Activated CD4-positive, alpha-beta T cell treated with anti-CD3 and anti-CD28 coated beads for 36 hours (primary cell): Measurements from ENCODE around the gene SPEN. TPM values are rescaled to one million over a fixed set of nuclear protein-coding genes. Genes with fewer than 3 reads are reported as not detected.
"Not testable (repeated sequence)": the region's sequence is repeated elsewhere in the genome, so short reads cannot be mapped to it uniquely, and the experiment has no call there.

Experiments used
- ATAC-seq: fragments of 200-7000 bp; cut with Tn5 transposase; one replicate; pipeline ENCODE4 v1.10.0; 2021; ENCODE audit warnings: mild to moderate bottlenecking, moderate library complexity
- CTCF ChIA-PET: fragments of 350-600 bp; sonication (Branson Sonifier 250); formaldehyde crosslinking; loops from one replicate; lab custom pipeline; 2021; ENCODE audit warnings: antibody characterized with exemption; lab: Charles Lee
- POLR2A ChIA-PET: fragments of 350-600 bp; sonication (Branson Sonifier 250); formaldehyde crosslinking; loops from one replicate; lab custom pipeline; 2021; ENCODE audit warnings: antibody characterized with exemption, inconsistent platforms; lab: Charles Lee
- DNase-seq: peaks from one replicate; pipeline ENCODE4 v3.0.0-alpha.2; 2020
- H3K27ac Mint-ChIP-seq: one replicate; pipeline ENCODE4 v1.8.0; 2021; ENCODE audit warnings: mixed read lengths
- H3K27me3 Mint-ChIP-seq: one replicate; pipeline ENCODE4 v1.8.0; 2021; ENCODE audit warnings: mixed read lengths
- H3K36me3 Mint-ChIP-seq: one replicate; pipeline ENCODE4 v1.8.0; 2021; ENCODE audit warnings: low read depth, mixed read lengths
- H3K4me1 Mint-ChIP-seq: one replicate; pipeline ENCODE4 v1.8.0; 2021; ENCODE audit warnings: mixed read lengths
- H3K4me3 Mint-ChIP-seq: one replicate; pipeline ENCODE4 v1.8.0; 2021; ENCODE audit warnings: mild to moderate bottlenecking, moderate library complexity, mixed read lengths
- H3K9me3 Mint-ChIP-seq: one replicate; pipeline ENCODE4 v1.8.0; 2021; ENCODE audit warnings: low read depth, mixed read lengths
- intact Hi-C, 2 experiments: fragments of 100-400 bp; cut with DNase I in 1 of 2; cut with micrococcal nuclease in 1 of 2; formaldehyde crosslinking; loops; one replicate each; pipeline versions ENCODE4 v1.14.2 to v1.15.1; 2022 to 2024; cut with DNase I, micrococcal nuclease
- total RNA-seq, 2 experiments: library from RNA; stranded (reverse); gene quantifications; one replicate each; pipeline ENCODE4 v1.2.3, GENCODE V29; 2021

The SPEN gene
- total RNA-seq, 2 experiments from 2014 or later, result 43.2 to 52.7 TPM

GRCh38 chr1:15926448-15926847 lies 78.9 kb downstream of the SPEN start:
- intact Hi-C loops, H3K27me3 Mint-ChIP-seq, H3K4me1 Mint-ChIP-seq, H3K9me3 Mint-ChIP-seq, DNase-seq, POLR2A ChIA-PET, ATAC-seq, H3K27ac Mint-ChIP-seq, H3K4me3 Mint-ChIP-seq: not testable (repeated sequence)
- peaks cover 62% of the 10 kb centered on the region for H3K36me3 Mint-ChIP-seq
- CTCF ChIA-PET, result interaction anchor here (0.6 to 1.8 kb wide), 6 partner anchors 14 to 135 kb away, joined by 3 to 8 read pairs (median 4); no protein-coding TSS in a partner anchor

- no peak for DNase-seq
- CTCF ChIA-PET, result no interaction called here
- POLR2A ChIA-PET, result no interaction called here
- Mint-ChIP-seq H3K4me1 (no peaks in the 10 kb centered on the region), H3K27me3 (no peaks in the 10 kb centered on the region), H3K9me3 (no peaks in the 10 kb centered on the region), H3K27ac (no peak overlapping the region), H3K36me3 (peaks cover 59% of the 10 kb centered on the region), H3K4me3 (no peak overlapping the region)
- no peak for ATAC-seq
- intact Hi-C loops, result no loop called here
Observed at GRCh38 chr1:15928971-15929965, 81.8 kb downstream of the SPEN start.

- intact Hi-C loops, result no loop called here
- no peak overlapping the region for H3K4me3 Mint-ChIP-seq
- no peaks in the 10 kb centered on the region for H3K27me3 Mint-ChIP-seq
- ChIA-PET CTCF (interaction anchor here (0.6 to 0.7 kb wide), 2 partner anchors 78 to 218 kb away, joined by 3 to 4 read pairs; no protein-coding TSS in a partner anchor), POLR2A (no interaction called here)
- ATAC-seq (no peak), DNase-seq (no peak)
- H3K36me3 Mint-ChIP-seq, result peaks cover 71% of the 10 kb centered on the region
- no peaks in the 10 kb centered on the region for H3K4me1 Mint-ChIP-seq
- H3K9me3 Mint-ChIP-seq, result no peaks in the 10 kb centered on the region
- H3K27ac Mint-ChIP-seq, result peak overlapping the region; percentile 49
Observed at GRCh38 chr1:15931401-15931800, 83.9 kb downstream of the SPEN start.

- intact Hi-C loops, result no loop called here
- peaks cover 74% of the 10 kb centered on the region for H3K36me3 Mint-ChIP-seq
- no peaks in the 10 kb centered on the region for H3K9me3 Mint-ChIP-seq
- no peaks in the 10 kb centered on the region for H3K4me1 Mint-ChIP-seq
- H3K27ac Mint-ChIP-seq, result peak overlapping the region; percentile 49
- ChIA-PET CTCF (no interaction called here), POLR2A (interaction anchor here (0.6 kb wide), 1 partner anchor 12 kb away, joined by 3 read pairs; no protein-coding TSS in a partner anchor)
- no peak for DNase-seq
- no peaks in the 10 kb centered on the region for H3K27me3 Mint-ChIP-seq
- no peak overlapping the region for H3K4me3 Mint-ChIP-seq
- ATAC-seq, result no peak
Observed at GRCh38 chr1:15931884-15932283, 84.4 kb downstream of the SPEN start.

GRCh38 chr1:15932612-15933011 lies 85.1 kb downstream of the SPEN start:
- POLR2A ChIA-PET, result no interaction called here
- peaks cover 81% of the 10 kb centered on the region for H3K36me3 Mint-ChIP-seq
- no peaks in the 10 kb centered on the region for H3K9me3 Mint-ChIP-seq
- H3K27me3 Mint-ChIP-seq, result no peaks in the 10 kb centered on the region
- intact Hi-C loops, result no loop called here
- peak overlapping the region; percentile 52 for H3K27ac Mint-ChIP-seq
- ATAC-seq (no peak), DNase-seq (no peak)
- H3K4me1 Mint-ChIP-seq, result peaks cover 1% of the 10 kb centered on the region
- H3K4me3 Mint-ChIP-seq, result no peak overlapping the region
- CTCF ChIA-PET, result no interaction called here

GRCh38 chr1:15933684-15934083 lies 86.2 kb downstream of the SPEN start:
- intact Hi-C loops, result no loop called here
- H3K27ac Mint-ChIP-seq, result no peak overlapping the region

GRCh38 chr1:15934211-15935055 lies 86.9 kb downstream of the SPEN start:
- ChIA-PET POLR2A (no interaction called here), CTCF (interaction anchor here (0.8 to 1.4 kb wide), 2 partner anchors 77 to 119 kb away, joined by 3 to 4 read pairs; no protein-coding TSS in a partner anchor)
- DNase-seq, result no peak
- Mint-ChIP-seq H3K4me3 (no peak overlapping the region), H3K9me3 (no peaks in the 10 kb centered on the region), H3K27me3 (no peaks in the 10 kb centered on the region), H3K36me3 (peaks cover 73% of the 10 kb centered on the region), H3K4me1 (peaks cover 5% of the 10 kb centered on the region), H3K27ac (no peak overlapping the region)
- intact Hi-C loops, result no loop called here
- ATAC-seq, result no peak

More at GRCh38 chr1:15933684-15934083, 86.2 kb downstream of the SPEN start:
- peaks cover 77% of the 10 kb centered on the region for H3K36me3 Mint-ChIP-seq
- H3K9me3 Mint-ChIP-seq, result no peaks in the 10 kb centered on the region
- DNase-seq (no peak), ATAC-seq (no peak)
- no peaks in the 10 kb centered on the region for H3K27me3 Mint-ChIP-seq
- peaks cover 5% of the 10 kb centered on the region for H3K4me1 Mint-ChIP-seq
- no peak overlapping the region for H3K4me3 Mint-ChIP-seq
- POLR2A ChIA-PET, result no interaction called here
- CTCF ChIA-PET, result interaction anchor here (1.4 kb wide), 1 partner anchor 118 kb away, joined by 4 read pairs; no protein-coding TSS in a partner anchor

- ChIA-PET CTCF (interaction anchor here (0.8 kb wide), 1 partner anchor 76 kb away, joined by 3 read pairs; no protein-coding TSS in a partner anchor), POLR2A (no interaction called here)
- intact Hi-C loops, result no loop called here
- DNase-seq (no peak), ATAC-seq (no peak)
- Mint-ChIP-seq H3K27me3 (no peaks in the 10 kb centered on the region), H3K4me3 (no peak overlapping the region), H3K4me1 (peaks cover 5% of the 10 kb centered on the region), H3K9me3 (no peaks in the 10 kb centered on the region), H3K36me3 (peaks cover 71% of the 10 kb centered on the region), H3K27ac (no peak overlapping the region)
Observed at GRCh38 chr1:15935056-15935950, 87.8 kb downstream of the SPEN start.

- DNase-seq (no peak), ATAC-seq (no peak)
- POLR2A ChIA-PET, result interaction anchor here (0.6 to 1.1 kb wide), 2 partner anchors 15 to 251 kb away, joined by 3 read pairs; no protein-coding TSS in a partner anchor
- Mint-ChIP-seq H3K36me3 (peaks cover 64% of the 10 kb centered on the region), H3K4me3 (no peak overlapping the region), H3K9me3 (no peaks in the 10 kb centered on the region), H3K27ac (no peak overlapping the region), H3K4me1 (peaks cover 5% of the 10 kb centered on the region), H3K27me3 (no peaks in the 10 kb centered on the region)
- intact Hi-C loops, result no loop called here
- CTCF ChIA-PET, result interaction anchor here (0.5 kb wide), 1 partner anchor 108 kb away, joined by 3 read pairs; no protein-coding TSS in a partner anchor
Observed at GRCh38 chr1:15936025-15936424, 88.5 kb downstream of the SPEN start.

- Mint-ChIP-seq H3K4me1 (peaks cover 5% of the 10 kb centered on the region), H3K27me3 (no peaks in the 10 kb centered on the region), H3K4me3 (no peak overlapping the region), H3K9me3 (no peaks in the 10 kb centered on the region), H3K36me3 (peaks cover 52% of the 10 kb centered on the region), H3K27ac (peak overlapping the region; percentile 83)
- ChIA-PET POLR2A (interaction anchor here (0.7 to 1.1 kb wide), 2 partner anchors 11 to 14 kb away, joined by 3 read pairs; no protein-coding TSS in a partner anchor), CTCF (interaction anchor here (1.7 kb wide), 1 partner anchor 39 kb away, joined by 3 read pairs; the partner anchor contains the start of gene ZBTB17)
- DNase-seq (no peak), ATAC-seq (no peak)
- intact Hi-C loops, result no loop called here
Observed at GRCh38 chr1:15937146-15937545, 89.6 kb downstream of the SPEN start.
